Dedifferentiated amniotic fluid mesenchymal stem cell (primary cell): ENCODE measurements around the gene CHST6.
"Not testable (repeated sequence)": the region's sequence is repeated elsewhere in the genome, so short reads cannot be mapped to it uniquely, and the experiment has no call there.

Experiments
- DNase-seq: peaks from one replicate; pipeline ENCODE4 v3.0.0-alpha.2; 2016; ENCODE audit errors: extremely low spot score

Gene CHST6

GRCh38 chr16:75495076-75495674 is at the start of gene CHST6:
CHST6 (minus strand) TSS chr16:75495441; CDS start chr16:75479828, 15,613 bp downstream.
- DNase-seq: no peak

GRCh38 chr16:75542462-75542861 is 47.2 kb upstream of the CHST6 start:
- DNase-seq: not testable (repeated sequence)

GRCh38 chr16:75541236-75541635 is 46.0 kb upstream of the CHST6 start:
- DNase-seq: no peak

- not testable (repeated sequence) for DNase-seq
Observed at GRCh38 chr16:75538882-75539565, 43.8 kb upstream of the CHST6 start.

GRCh38 chr16:75537776-75538175 is 42.5 kb upstream of the CHST6 start:
- no peak for DNase-seq

- DNase-seq: no peak
Observed at GRCh38 chr16:75535901-75536300, 40.7 kb upstream of the CHST6 start, which contains the start of gene CHST5. CHST5 (minus strand) TSS chr16:75536108; CDS start chr16:75530384, 5,724 bp downstream.

- no peak for DNase-seq
Observed at GRCh38 chr16:75535211-75535843, 40.1 kb upstream of the CHST6 start.

- no peak for DNase-seq
Observed at GRCh38 chr16:75534560-75535205, 39.4 kb upstream of the CHST6 start.

- DNase-seq: no peak
Observed at GRCh38 chr16:75532791-75533190, 37.5 kb upstream of the CHST6 start.

- DNase-seq: no peak
Observed at GRCh38 chr16:75532142-75532765, 37.0 kb upstream of the CHST6 start.

- DNase-seq: no peak
Observed at GRCh38 chr16:75529959-75530358, 34.7 kb upstream of the CHST6 start.

GRCh38 chr16:75529056-75529905 is 34.0 kb upstream of the CHST6 start:
- DNase-seq: no peak

GRCh38 chr16:75527825-75528299 is 32.6 kb upstream of the CHST6 start:
- no peak for DNase-seq

GRCh38 chr16:75526032-75526790 is 31.0 kb upstream of the CHST6 start:
- no peak for DNase-seq

GRCh38 chr16:75519175-75519574 is 23.9 kb upstream of the CHST6 start:
- no peak for DNase-seq

- DNase-seq: not testable (repeated sequence)
Observed at GRCh38 chr16:75516189-75516966, 21.1 kb upstream of the CHST6 start.

- no peak for DNase-seq
Observed at GRCh38 chr16:75514296-75514695, 19.1 kb upstream of the CHST6 start.

- DNase-seq: peak; percentile 77
Observed at GRCh38 chr16:75506574-75506973, 11.3 kb upstream of the CHST6 start.

GRCh38 chr16:75506107-75506506 is 10.9 kb upstream of the CHST6 start:
- no peak for DNase-seq
